Left kidney (tissue), 8 donors: ENCODE results near the gene KLHL8. TPM values are rescaled to one million over a fixed set of nuclear protein-coding genes. Genes with fewer than 3 reads are reported as not detected.

Experiments used
- DNase-seq: peaks from one replicate; pipeline ENCODE4 v3.0.0-alpha.2; 2013
- long read RNA-seq, 8 donors: transcript quantifications; one replicate each; lab custom pipeline, GENCODE V29; 2026
- polyA plus RNA-seq: library from polyadenylated mRNA; unstranded; fragments of 120-200 nt; gene quantifications from one replicate; pipeline ENCODE4 v1.2.1, GENCODE V29; 2013; ENCODE audit not compliant: insufficient read length

The KLHL8 gene
- 21.3 TPM for polyA plus RNA-seq
- long read RNA-seq, donor 1, full-length matches to known transcripts, result 5 of 5 reads
- long read RNA-seq, donor 1, partial matches to known transcripts, result 0 of 5 reads
- long read RNA-seq, donor 1, other reads (novel, unspliced or antisense), result 0 of 5 reads
- long read RNA-seq, donor 2, full-length matches to known transcripts, result 4 of 4 reads
- long read RNA-seq, donor 2, partial matches to known transcripts, result 0 of 4 reads
- long read RNA-seq, donor 2, other reads (novel, unspliced or antisense), result 0 of 4 reads
- long read RNA-seq, donor 3, full-length matches to known transcripts, result 4 of 4 reads
- long read RNA-seq, donor 3, partial matches to known transcripts, result 0 of 4 reads
- long read RNA-seq, donor 3, other reads (novel, unspliced or antisense), result 0 of 4 reads
- long read RNA-seq, donor 4, result 0 reads
- long read RNA-seq, donor 5, full-length matches to known transcripts, result 5 of 16 reads
- long read RNA-seq, donor 5, partial matches to known transcripts, result 11 of 16 reads
- long read RNA-seq, donor 5, other reads (novel, unspliced or antisense), result 0 of 16 reads
- long read RNA-seq, donor 6, full-length matches to known transcripts, result 3 of 3 reads
- long read RNA-seq, donor 6, partial matches to known transcripts, result 0 of 3 reads
- long read RNA-seq, donor 6, other reads (novel, unspliced or antisense), result 0 of 3 reads
- long read RNA-seq, donor 7, full-length matches to known transcripts, result 5 of 5 reads
- long read RNA-seq, donor 7, partial matches to known transcripts, result 0 of 5 reads
- long read RNA-seq, donor 7, other reads (novel, unspliced or antisense), result 0 of 5 reads
- long read RNA-seq, donor 8, full-length matches to known transcripts, result 2 of 2 reads
- long read RNA-seq, donor 8, partial matches to known transcripts, result 0 of 2 reads
- long read RNA-seq, donor 8, other reads (novel, unspliced or antisense), result 0 of 2 reads

DNA sequence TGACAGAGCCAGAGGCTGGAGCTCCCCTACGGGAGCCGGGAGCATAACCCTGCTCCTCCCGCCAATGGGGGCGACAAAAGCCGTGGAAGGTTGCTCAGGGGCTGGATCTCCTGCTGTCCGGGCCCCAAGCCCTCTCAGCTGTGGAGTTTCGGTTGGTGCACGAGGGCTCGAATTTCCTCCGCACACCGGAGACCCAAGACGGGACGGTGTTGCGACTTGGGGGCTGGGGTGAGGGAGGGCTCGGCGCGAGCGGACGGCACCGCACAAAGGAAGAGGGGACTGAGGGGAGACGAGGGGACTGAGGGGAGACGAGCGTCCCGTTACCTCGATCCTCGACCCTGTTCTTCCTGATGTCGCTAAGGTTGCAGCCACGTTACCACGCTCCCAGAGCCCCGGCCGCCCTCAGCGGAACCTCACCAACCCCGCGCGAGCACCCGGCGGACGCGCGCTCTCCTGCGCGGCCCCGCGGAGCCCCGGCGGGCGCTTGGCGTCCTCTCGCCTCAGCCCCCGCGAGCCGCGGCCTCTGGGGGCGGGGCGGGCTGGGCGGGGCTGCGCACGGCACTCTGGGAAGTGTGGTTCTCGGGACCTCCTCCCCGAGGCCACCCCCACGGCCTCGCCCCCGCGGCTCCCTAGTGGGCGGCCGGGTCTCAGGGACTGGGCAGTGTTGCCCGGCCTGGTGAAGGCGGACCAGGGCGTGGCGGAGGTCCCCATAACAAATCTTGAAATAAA lies at the start of gene KLHL8:
TSS of gene KLHL8 (minus strand) at position 525 of the 729 bp plus-strand sequence. CDS start 25,079 bp downstream, outside the sequence.
- DNase-seq, result peak; percentile 90

DNA sequence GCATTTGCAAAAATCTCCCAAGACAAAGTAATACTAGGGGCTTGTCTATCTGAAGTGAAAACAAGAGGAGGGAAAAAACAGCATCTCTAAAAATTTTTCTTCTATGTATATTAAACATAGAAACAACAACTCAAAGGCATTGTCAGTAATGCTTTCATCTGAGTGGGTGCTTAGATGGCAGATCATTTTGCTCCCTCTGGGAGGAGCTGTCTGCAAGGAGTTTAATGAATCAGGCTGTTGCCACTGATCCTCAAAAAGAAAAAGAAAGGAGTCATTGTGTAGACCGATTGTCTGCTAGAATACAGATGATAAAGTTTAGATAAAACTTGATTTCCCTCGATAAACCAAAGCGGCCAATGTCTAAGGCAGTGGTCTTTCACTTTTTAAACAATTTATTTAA lies 49.7 kb upstream of the KLHL8 start:
- no peak for DNase-seq

DNA sequence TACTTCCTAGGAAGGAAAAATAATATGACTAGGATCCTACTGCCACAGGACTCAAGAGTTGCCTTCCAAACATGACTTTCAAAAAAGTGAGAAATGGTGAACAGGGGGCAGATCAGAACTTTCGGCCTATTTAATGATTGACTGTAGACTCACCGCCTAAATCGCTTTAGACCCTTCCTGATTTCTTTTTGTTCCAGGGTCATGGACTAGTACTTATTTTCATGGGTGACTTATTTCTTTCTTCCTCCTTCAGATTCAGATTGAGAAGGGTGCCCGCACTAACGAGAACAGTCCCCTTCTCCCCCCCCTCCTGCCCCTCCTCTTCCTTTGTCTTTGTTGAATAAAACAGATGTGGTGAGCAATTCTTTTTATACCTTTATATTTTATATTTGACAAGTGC lies 48.0 kb upstream of the KLHL8 start:
- DNase-seq, result no peak

DNA sequence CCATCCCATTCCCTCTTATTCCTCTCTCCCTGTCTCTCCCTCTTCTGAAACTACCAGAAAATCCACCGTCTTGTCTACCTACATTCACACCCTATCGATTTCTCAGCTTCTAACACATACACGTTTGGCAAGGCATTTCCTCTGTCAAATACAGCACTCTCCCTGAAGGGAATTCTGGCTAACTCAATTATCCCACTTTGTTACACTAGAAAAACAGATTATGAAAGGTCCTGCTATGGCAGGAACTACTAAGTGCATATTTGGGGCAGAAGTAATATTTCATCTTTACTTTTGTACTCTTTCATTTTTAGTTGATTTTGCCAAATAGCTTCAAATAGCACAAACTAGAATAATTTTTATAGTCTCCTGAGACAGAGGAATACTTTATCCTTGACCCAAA lies 46.6 kb upstream of the KLHL8 start:
- no peak for DNase-seq

DNA sequence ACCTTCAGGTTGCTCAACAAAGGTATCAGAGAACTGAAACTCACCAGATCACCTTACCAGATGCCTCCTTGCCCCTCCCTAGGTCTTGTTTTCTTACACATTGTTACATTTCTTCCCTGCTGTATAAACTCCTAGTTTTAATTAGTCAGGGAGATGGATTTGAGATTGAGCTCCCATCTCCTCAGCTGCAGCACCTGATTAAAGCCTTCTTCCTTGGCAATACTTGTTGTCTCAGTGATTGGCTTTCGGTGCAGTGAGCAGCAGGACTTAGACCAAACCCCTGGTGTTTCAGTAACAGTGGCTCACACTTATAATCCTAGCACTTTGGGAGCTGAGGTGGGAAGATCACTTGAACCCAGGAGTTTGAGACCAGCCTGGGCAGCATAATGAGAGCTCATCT lies 42.5 kb upstream of the KLHL8 start:
- no peak for DNase-seq

DNA sequence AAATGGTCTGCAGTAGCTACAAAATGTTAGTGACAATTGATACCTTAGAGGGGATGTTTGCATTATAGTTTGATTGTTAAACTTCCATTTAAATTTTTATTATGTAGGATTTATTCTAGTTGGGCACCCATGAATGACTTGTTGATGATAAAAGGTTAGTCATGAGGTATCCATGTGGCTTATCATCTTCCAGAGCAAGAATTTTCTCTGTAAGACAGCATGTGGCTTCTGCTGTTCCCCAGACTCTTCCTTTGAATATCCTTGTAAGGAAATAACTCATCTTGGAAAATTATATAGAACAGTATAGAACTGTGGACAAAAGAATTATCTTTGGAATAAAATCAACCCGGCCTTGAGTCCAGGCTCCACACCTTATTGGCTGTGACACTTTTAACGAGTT lies 40.1 kb upstream of the KLHL8 start:
- no peak for DNase-seq

DNA sequence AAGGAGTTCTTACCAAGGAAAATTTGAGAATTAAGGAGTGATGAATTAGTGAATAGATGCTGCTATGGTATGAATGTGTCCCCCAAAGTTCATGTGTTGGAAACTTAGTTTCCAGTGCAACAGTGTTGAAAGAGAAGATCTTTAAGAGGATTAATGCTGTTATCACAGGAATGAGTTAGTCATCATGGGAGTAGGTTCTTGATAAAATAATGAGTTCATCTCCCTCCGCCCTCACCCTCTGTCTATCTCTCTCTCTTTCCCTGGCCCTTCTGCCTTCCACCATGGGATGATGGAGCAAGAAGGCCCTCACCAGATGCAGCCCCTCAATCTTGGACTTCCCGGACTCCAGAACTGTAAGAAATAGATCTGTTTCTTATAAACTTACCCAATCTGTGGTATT lies 38.3 kb upstream of the KLHL8 start:
- no peak for DNase-seq

DNA sequence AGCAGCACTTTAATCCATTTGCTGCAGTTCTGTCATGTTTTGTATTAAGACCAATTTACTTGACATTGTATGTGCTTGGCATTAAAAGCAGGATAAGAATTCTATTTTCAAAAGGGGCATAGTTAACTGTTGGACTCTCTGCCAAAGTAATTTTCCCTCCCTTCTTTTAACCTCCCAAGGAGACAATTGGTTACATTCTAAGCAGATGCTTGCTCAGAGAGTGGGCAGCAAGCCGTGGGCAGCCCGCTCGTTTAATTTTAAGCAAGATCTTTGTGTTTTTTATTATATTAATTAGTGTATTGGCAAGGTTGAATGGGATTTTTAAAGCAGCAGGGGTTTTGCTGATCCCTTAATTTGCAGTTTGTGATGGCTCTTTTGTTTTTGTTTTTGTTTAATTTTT lies 37.1 kb upstream of the KLHL8 start:
- no peak for DNase-seq

DNA sequence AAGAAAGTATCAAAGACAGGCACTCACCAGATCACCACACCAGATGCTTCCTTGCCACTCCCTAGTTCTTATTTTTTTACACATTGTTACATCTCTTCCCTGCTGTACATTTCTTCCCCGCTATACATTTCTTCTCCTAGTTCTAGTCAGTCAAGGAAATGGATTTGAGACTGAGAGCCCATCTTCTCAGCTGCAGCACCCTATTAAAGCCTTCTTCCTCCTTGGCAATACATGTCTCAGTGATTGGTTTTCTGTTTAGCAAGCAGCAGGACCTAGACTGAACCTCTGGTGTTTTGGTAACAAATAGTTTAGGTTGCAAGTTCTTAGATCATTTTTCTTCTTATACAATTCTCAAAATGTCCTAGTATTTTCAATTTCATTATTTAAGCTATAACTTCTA lies 35.3 kb upstream of the KLHL8 start:
- no peak for DNase-seq

DNA sequence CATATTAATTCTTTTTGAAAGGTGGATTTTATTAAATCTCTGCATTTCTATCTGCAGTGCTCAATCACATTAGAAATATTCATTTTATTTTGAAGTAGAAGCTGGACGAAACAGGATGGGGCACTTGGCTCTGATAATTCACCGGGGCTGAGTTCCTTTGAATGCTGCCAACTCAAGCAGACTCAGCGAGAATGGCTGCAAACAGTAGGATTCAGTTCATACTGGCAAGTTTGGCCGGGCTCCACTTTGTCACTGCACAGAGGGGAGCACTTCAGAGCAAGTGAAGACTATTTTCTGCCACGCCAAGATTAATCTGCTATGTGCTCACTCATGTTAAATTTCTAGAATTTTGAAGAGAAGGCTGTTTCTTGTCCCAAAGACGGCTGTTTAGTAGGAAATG lies 30.7 kb upstream of the KLHL8 start:
- no peak for DNase-seq

DNA sequence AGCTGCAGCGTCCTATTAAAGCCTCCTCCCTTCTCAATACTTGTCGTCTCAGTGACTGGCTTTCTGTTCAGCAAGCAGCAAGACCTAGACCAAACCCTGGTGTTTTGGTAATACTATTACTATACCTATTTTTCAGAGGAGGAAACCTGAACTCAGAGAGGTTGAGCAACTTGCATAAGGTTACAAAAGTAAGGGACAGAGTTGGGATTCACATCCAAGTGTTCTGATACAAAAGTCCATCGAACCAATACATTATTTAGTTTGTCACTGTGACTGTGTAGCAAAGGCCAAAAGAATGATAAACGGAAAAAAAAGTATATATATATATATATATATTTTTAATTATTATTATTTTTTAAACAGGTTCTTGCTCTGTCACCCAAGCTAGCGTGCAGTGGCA lies 29.9 kb upstream of the KLHL8 start:
- no peak for DNase-seq

DNA sequence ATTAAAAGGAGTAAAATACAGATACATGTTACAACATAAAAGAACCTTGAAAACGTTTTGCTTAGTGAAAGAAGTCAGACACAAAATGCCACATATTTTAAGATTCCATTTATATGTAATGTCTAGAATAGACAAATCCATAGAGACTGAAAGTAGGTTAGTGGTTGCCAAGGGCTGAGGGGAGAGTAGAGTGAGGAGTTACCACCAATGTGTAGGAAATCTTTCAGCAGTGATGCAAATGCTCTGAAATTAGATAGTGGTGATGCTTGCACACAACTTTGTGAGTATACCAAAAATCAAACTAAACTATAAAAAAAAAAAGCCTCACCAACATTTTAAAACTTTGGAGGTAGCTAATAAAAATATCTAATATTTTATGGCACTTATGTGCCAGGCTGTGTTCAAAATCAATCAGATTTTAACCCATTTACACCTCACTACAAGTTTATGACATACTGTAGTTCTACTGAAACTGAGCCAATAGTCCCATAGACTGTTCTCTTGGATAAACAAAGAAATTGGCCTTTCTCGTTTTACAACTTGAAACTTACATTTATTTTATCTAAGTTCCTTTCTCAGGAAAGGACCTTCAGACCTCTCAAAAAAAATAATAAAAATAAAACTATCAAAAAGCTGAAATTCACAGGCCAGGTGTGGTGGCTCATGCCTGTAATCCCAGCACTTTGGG lies 29.1 kb upstream of the KLHL8 start:
- DNase-seq, result no peak

DNA sequence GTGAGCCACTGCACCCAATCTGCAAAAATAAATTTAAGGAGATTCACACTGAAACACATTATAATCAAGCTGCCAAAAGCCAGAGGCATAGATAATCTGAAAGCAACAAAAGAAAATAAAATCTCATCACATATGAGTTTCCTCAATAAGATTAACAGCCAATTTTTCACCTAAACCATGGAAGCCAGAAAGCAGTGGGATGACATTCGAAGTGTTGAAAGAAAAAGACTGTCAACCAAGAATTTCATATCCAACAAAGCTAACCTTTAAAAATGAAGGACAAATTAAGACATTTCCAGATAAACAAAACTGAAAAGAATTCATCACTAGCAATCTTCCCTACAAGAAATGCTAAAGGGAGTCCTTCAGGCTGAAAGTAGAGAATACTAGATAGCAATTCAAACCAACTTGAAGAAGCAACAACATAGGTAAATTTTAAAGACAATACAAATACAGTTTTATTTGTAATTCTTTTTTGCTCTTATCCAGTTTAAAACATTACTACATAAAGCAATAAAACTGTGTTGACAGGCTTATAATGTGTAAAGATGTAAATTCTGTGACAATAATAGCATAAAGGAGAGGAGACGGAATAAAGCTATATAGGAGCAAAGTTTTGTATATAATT lies 23.1 kb upstream of the KLHL8 start:
- DNase-seq, result no peak

DNA sequence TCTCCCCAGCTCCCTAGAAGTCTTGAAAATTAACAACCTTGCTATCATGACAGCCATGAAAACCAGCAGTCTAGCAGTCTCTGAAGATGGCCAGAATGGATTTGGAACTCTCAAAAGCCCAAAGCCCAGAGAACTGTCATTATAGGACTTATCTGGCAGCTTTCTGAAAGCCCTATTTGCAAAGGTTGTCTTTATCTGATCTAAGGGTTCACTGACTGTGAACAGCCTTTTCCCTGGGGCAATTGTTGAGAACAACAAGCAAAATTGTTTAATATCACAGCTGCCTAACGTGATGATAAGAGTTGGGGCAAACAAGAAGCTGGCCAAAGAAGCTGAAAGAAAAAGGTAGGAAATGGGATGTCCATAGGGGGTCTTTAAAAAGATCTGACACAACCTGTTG lies 20.9 kb upstream of the KLHL8 start:
- no peak for DNase-seq

DNA sequence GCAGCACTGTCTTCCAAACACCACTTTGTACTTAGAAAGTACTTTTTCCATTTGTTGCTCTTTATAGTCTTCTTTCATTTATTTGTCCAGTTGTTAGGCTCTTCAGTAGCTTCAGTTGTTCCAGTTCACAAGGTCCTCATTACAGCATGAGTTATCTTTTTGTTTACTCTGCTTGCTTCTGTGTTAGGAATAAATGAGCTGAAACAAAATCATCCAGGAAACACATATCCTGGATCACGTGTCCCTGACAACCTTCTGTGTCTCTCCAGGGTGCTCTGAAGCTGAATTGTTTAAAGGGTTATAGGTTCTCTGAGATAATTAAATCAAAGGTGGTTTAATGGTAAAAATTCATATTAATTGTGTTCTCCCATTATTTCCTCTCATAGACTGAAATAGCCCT lies 19.9 kb upstream of the KLHL8 start:
- DNase-seq, result no peak

DNA sequence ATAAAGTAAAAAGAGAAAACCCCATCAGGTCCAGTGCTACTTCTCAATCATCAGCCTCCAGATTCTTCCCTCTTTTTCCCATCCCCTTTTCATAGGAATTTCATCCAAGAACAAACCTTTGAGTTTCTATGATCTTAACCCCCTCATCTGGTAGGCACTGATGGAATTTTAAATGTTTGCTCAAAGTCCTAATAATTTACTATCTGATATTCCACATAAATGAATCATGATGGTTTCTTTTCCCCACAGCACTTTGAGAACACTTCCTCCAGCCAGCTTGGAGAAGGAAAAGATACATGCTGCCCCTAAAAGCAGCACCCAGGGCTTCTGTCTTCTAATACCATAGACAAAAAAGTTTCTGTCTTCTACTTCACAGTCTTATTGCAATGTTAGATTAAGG lies 19.4 kb upstream of the KLHL8 start:
- DNase-seq, result no peak

DNA sequence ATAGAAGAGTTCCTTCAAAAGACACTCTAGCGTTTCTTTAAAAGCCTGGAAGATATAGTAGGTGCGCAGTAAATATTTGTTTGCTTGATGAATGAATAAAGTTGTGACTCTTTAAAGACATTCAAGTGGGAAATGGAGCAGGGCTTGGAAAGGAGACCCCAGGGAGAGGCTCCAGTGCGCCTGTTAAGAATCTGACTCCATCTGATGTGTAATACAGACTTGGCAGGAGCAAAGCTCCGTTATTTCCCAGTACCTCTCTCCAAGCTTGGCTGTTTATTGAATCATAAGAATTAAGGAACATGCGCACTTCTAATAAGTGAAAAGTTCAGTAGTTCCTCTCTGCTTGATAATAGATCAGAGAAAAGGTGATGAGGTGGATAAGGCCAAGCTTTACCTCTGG lies 18.8 kb upstream of the KLHL8 start:
- DNase-seq, result no peak

DNA sequence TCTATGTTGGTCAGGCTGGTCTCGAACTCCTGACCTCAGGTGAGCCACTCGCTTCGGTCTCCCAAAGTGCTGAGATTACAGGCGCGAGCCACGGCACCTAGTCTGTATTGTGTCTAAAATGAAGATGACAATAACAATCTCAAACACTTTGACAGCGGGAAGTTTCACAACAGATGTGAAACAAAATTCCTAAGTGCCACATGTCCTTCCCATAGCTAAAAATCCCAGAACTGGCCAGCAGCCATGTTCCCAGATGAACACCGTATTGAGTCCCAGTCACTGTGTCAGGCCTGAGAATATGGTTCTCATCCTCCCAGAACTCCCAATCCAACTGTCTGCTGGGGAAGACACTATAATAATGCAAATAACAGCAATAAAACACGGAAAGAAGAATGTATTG lies 16.4 kb upstream of the KLHL8 start:
- DNase-seq, result no peak

DNA sequence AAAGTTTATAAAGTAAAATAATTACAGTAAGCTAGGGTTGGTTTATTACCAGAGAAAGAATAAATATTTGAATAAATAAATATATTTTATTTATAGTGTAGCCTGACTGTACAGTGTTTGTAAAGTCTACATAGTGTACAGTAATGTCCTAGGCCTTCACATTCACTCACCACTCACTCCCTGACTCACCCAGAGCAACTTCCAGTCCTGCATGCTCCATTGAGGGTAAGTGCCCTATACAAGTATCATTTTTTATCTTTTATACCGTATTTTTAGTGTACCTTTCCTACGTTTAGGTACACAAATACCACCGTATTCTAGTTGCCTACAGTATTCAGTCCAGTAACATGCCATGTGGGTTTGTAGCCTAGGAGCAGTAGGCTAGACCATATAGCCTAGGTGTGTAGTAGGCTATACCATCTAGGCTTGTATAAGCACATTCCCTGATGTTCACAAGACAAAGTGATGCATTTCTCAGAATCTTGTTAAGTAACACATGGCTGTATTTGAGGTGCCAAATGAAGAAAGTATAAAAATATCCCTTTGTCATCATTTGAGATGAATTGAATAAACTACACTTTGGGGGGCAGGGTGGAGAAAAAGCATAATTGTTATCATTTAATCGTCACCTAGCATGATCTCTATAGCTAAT lies 14.7 kb upstream of the KLHL8 start:
- no peak for DNase-seq

DNA sequence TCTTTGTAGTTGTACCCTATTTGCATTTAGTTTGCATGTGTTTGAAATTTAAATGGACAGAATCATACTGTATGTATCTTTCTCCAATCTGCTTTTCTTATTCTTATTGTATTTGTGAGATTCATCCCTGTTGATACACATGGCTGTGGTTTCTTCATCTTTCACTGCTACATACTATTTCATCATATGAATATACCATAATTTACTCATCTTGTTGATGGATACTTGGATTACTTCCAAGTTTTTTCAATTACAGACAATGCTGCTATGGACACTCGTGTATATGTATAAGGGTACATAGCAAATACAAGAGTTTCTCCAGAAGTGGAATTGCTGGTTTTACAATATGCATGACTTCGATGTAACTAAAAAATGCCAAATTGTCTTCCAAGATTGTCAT lies 11.8 kb upstream of the KLHL8 start:
- DNase-seq, result no peak

DNA sequence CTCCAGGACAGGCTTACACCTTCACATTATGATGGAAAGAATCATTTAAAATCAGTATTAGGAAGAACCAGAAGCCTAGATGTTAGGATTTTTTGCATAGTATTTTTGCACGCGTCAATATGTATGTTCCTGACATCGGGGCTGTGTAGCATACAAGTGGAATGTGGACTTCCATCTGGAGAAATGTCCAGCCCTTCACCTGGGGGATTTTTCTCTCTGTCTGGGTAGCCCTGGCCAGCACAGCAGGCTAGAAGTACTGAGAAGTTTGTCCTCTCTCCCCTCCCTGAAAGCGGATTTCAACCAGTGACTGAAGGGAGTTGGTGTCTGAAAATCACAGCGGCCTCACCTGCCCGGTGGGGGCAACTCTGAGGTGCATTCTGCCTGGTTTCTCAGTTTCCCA lies 10.4 kb upstream of the KLHL8 start:
- no peak for DNase-seq
